Astrocyte (in vitro differentiated cells and primary cell): Measurements from ENCODE around the gene ZNF385D. TPM values are rescaled to one million over a fixed set of nuclear protein-coding genes. Genes with fewer than 3 reads are reported as not detected.

Experiments used
- DNase-seq: peaks from one replicate; pipeline ENCODE4 v3.0.0-alpha.2; 2010; ENCODE audit warnings: low read depth
- FAIRE-seq: peaks from 2 replicates; lab custom pipeline; 2011; peaks lifted over from hg19 to GRCh38; lab: Jason Lieb, UNC
- H2AFZ ChIP-seq: 2 replicates; pipeline ENCODE4 v1.6.0; 2012; ENCODE audit warnings: low read depth, low read length, inconsistent platforms
- H3K27ac ChIP-seq: 2 replicates; pipeline ENCODE4 v1.5.1; 2011; ENCODE audit warnings: low read depth, low read length, inconsistent platforms
- H3K27me3 ChIP-seq: 2 replicates; pipeline ENCODE4 v1.6.0; 2011; ENCODE audit warnings: low read length, inconsistent platforms; ENCODE audit not compliant: insufficient read depth
- H3K36me3 ChIP-seq: 2 replicates; pipeline ENCODE4 v1.5.1; 2011; ENCODE audit warnings: low read length, inconsistent platforms; ENCODE audit not compliant: insufficient read depth
- H3K4me1 ChIP-seq: 2 replicates; pipeline ENCODE4 v1.5.1; 2011; ENCODE audit warnings: low read length, inconsistent platforms; ENCODE audit not compliant: insufficient read depth
- H3K4me2 ChIP-seq: 2 replicates; pipeline ENCODE4 v1.6.0; 2012; ENCODE audit warnings: low read length, inconsistent platforms
- H3K4me3 ChIP-seq: 2 replicates; pipeline ENCODE4 v1.5.1; 2011; ENCODE audit warnings: low read depth, mild to moderate bottlenecking, low read length, inconsistent platforms; ENCODE audit not compliant: insufficient read depth
- H3K79me2 ChIP-seq: 2 replicates; pipeline ENCODE4 v1.6.0; 2012; ENCODE audit warnings: mild to moderate bottlenecking, low read length, inconsistent platforms; ENCODE audit not compliant: insufficient read depth
- H3K9ac ChIP-seq: 2 replicates; pipeline ENCODE4 v1.6.0; 2012; ENCODE audit warnings: mild to moderate bottlenecking, low read length, inconsistent platforms
- H3K9me3 ChIP-seq: 2 replicates; pipeline ENCODE4 v1.5.1; 2012; ENCODE audit warnings: low read depth, mild to moderate bottlenecking, low read length, inconsistent platforms; ENCODE audit not compliant: insufficient read depth
- H4K20me1 ChIP-seq: 2 replicates; pipeline ENCODE4 v1.6.0; 2012; ENCODE audit warnings: low read length, inconsistent platforms; ENCODE audit not compliant: insufficient read depth
- H3K27ac Mint-ChIP-seq: one replicate; pipeline ENCODE4 v1.8.0; 2021; ENCODE audit warnings: mild to moderate bottlenecking, mixed read lengths; ENCODE audit not compliant: unreplicated experiment
- H3K27me3 Mint-ChIP-seq: one replicate; pipeline ENCODE4 v1.8.0; 2021; ENCODE audit warnings: low read depth, mixed read lengths; ENCODE audit not compliant: unreplicated experiment
- H3K36me3 Mint-ChIP-seq: one replicate; pipeline ENCODE4 v1.8.0; 2021; ENCODE audit warnings: low read depth, mixed read lengths; ENCODE audit not compliant: unreplicated experiment
- H3K4me1 Mint-ChIP-seq: one replicate; pipeline ENCODE4 v1.8.0; 2021; ENCODE audit warnings: low read depth, mixed read lengths; ENCODE audit not compliant: unreplicated experiment
- H3K4me3 Mint-ChIP-seq: one replicate; pipeline ENCODE4 v1.8.0; 2021; ENCODE audit warnings: mild to moderate bottlenecking, moderate library complexity, mixed read lengths; ENCODE audit not compliant: unreplicated experiment
- H3K9me3 Mint-ChIP-seq: one replicate; pipeline ENCODE4 v1.8.0; 2021; ENCODE audit warnings: mild to moderate bottlenecking, mixed read lengths; ENCODE audit not compliant: unreplicated experiment
- EZH2 ChIP-seq: IDR thresholded peaks from 2 replicates; pipeline ENCODE4 v1.6.1; 2012; ENCODE audit warnings: mild to moderate bottlenecking, low read length, inconsistent platforms; ENCODE audit not compliant: insufficient read depth
- total RNA-seq: library from RNA; stranded (reverse); gene quantifications from 2 replicates; pipeline ENCODE4 v1.2.1, GENCODE V29; 2021
- TF ChIP-seq, protein P1 (sequence below): IDR thresholded peaks from 2 replicates; pipeline ENCODE4 v1.5.1; 2011; ENCODE audit warnings: low read depth, mild to moderate bottlenecking, inconsistent platforms, low read length, moderate library complexity; ENCODE audit not compliant: insufficient read depth

The ZNF385D gene
- total RNA-seq, 1 donor from 2014 or later = 7.8 TPM

DNA sequence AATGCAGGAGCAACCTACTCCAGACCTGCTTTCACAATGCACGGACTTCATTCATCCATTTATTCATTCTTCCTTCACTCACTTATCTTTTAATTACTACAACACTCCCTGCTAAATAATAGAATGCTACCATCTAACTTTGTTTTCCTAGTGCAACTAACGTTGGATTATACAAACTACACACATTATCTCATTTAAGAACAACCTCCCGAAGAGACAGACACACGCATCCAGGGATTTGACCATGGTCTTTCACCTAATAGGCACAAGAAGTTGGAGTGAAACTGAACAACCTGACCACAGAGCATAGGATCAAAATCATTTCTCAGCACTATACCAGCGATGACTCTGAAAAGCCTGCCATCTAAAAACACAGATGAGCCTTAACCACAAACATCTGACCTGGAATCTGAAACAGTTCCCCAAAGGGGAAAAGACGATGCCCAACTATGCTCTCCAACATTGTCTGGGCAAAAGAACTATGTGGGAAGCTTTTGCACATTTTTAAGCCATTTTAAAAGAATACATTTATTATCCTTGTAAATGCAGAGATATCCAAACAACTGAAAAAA is 21.0 kb downstream of the ZNF385D start:
- Mint-ChIP-seq H3K27ac (peak overlapping the region; percentile 58), H3K4me3 (peak overlapping the region; percentile 10), H3K27me3 (no peaks in the 10 kb centered on the region), H3K9me3 (peaks cover 3% of the 10 kb centered on the region), H3K36me3 (no peaks in the 10 kb centered on the region), H3K4me1 (peaks cover 31% of the 10 kb centered on the region)
- H3K4me3 ChIP-seq = no peak overlapping the region
- H4K20me1 ChIP-seq = no peaks in the 10 kb centered on the region
- peak overlapping the region; percentile 7 for H3K9ac ChIP-seq
- H3K9me3 ChIP-seq = no peaks in the 10 kb centered on the region
- no peaks in the 10 kb centered on the region for H3K27me3 ChIP-seq
- FAIRE-seq (peak; percentile 60), DNase-seq (no peak)
- H3K27ac ChIP-seq = peak overlapping the region; percentile 14
- TF ChIP-seq EZH2 = no peak
- TF ChIP-seq, protein P1, sequence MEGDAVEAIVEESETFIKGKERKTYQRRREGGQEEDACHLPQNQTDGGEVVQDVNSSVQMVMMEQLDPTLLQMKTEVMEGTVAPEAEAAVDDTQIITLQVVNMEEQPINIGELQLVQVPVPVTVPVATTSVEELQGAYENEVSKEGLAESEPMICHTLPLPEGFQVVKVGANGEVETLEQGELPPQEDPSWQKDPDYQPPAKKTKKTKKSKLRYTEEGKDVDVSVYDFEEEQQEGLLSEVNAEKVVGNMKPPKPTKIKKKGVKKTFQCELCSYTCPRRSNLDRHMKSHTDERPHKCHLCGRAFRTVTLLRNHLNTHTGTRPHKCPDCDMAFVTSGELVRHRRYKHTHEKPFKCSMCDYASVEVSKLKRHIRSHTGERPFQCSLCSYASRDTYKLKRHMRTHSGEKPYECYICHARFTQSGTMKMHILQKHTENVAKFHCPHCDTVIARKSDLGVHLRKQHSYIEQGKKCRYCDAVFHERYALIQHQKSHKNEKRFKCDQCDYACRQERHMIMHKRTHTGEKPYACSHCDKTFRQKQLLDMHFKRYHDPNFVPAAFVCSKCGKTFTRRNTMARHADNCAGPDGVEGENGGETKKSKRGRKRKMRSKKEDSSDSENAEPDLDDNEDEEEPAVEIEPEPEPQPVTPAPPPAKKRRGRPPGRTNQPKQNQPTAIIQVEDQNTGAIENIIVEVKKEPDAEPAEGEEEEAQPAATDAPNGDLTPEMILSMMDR = no peak
- H3K79me2 ChIP-seq = no peaks in the 10 kb centered on the region
- H3K4me1 ChIP-seq = peaks cover 5% of the 10 kb centered on the region
- peak overlapping the region; percentile 38 for H3K4me2 ChIP-seq
- no peak overlapping the region for H2AFZ ChIP-seq
- H3K36me3 ChIP-seq = no peaks in the 10 kb centered on the region

DNA sequence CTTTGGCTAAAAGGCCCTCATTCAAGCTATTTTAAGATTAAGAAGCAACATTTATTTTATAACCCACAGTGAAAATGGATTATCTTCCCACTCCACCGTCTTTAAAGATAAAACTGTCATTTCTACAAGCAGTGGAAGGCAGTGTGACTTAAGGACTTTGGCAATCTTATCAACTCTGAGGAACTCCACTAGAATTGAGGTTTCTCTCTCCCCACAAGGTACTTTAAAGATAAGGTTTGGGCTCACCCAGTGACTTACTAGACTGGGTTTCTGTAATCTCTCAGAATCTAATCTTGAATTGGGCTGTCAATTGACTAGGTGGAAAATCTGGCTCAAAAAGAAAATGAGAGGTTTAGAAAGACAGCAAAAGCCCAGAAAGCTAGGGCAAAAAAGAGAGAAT is 21.7 kb downstream of the ZNF385D start:
- Mint-ChIP-seq H3K9me3 (peaks cover 3% of the 10 kb centered on the region), H3K4me3 (no peak overlapping the region), H3K4me1 (peaks cover 26% of the 10 kb centered on the region), H3K27me3 (no peaks in the 10 kb centered on the region), H3K36me3 (no peaks in the 10 kb centered on the region), H3K27ac (peak overlapping the region; percentile 58)
- Histone ChIP-seq H3K4me3 (no peak overlapping the region), H3K4me2 (no peak overlapping the region), H3K79me2 (no peaks in the 10 kb centered on the region), H3K9ac (no peak overlapping the region), H3K27me3 (no peaks in the 10 kb centered on the region), H4K20me1 (no peaks in the 10 kb centered on the region), H2AFZ (no peak overlapping the region), H3K27ac (no peak overlapping the region), H3K4me1 (peaks cover 5% of the 10 kb centered on the region), H3K9me3 (no peaks in the 10 kb centered on the region), H3K36me3 (no peaks in the 10 kb centered on the region)
- DNase-seq (peak; percentile 67), FAIRE-seq (no peak)
- TF ChIP-seq, protein P1 = no peak
- no peak for TF ChIP-seq EZH2

DNA sequence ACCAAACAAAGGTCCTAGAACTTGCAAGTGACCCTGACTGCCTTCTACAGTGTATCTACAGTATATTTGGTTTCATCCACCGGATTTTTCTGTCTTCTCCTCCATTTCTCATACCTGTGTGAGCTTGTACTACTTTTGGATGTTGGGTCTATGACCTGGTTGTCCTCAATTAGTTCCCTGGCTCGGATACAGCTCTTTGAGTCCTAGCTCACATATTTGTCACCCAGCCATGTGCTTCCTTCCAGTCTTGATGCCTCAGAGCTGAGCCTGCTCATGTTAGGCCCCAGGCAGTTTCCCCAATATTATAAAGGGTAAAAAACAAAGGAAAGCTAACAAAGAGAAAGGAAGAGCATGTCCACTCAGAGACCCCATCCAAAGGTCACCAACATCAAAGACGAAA is 28.2 kb downstream of the ZNF385D start:
- H3K27ac ChIP-seq = no peak overlapping the region
- no peaks in the 10 kb centered on the region for H3K27me3 ChIP-seq
- no peaks in the 10 kb centered on the region for H3K9me3 ChIP-seq
- no peak overlapping the region for H3K4me3 Mint-ChIP-seq
- FAIRE-seq = no peak
- TF ChIP-seq EZH2 = no peak
- TF ChIP-seq, protein P1 = no peak
- peaks cover 18% of the 10 kb centered on the region for H3K4me1 Mint-ChIP-seq
- H3K9ac ChIP-seq = no peak overlapping the region
- H3K36me3 ChIP-seq = no peaks in the 10 kb centered on the region
- H3K27ac Mint-ChIP-seq = no peak overlapping the region
- H3K4me3 ChIP-seq = no peak overlapping the region
- no peak overlapping the region for H3K4me2 ChIP-seq
- DNase-seq = no peak
- H2AFZ ChIP-seq = no peak overlapping the region
- no peaks in the 10 kb centered on the region for H3K36me3 Mint-ChIP-seq
- peaks cover 3% of the 10 kb centered on the region for H3K9me3 Mint-ChIP-seq
- peaks cover 12% of the 10 kb centered on the region for H3K4me1 ChIP-seq
- H3K27me3 Mint-ChIP-seq = no peaks in the 10 kb centered on the region
- H3K79me2 ChIP-seq = peaks cover 3% of the 10 kb centered on the region
- H4K20me1 ChIP-seq = no peaks in the 10 kb centered on the region
